Measurements from ENCODE around the gene ZG16B.

- TF ChIP-seq CTCF (conservative IDR thresholded peaks at IDR 0.05 in 1 of 2, IDR thresholded peaks at IDR 0.05 in 1 of 2; ENCODE audit: low read depth in 1 of 2, low read length in 2 of 2) (no peak), EZH2 (IDR thresholded peaks at IDR 0.05; ENCODE audit: low read length, missing control alignments) (no peak)
Observed at GRCh38 chr16:2813771-2814221, 16.3 kb upstream of the ZG16B start.
